GM12874 (cell line): Measurements from ENCODE around the gene S100A6.

Experiments
- TF ChIP-seq, protein P1 (sequence below): IDR thresholded peaks from 2 replicates; pipeline ENCODE4 v1.5.1; 2011; ENCODE audit warnings: low read depth, mild to moderate bottlenecking, control low read depth, low read length, moderate library complexity; ENCODE audit not compliant: insufficient read depth

Gene S100A6

DNA sequence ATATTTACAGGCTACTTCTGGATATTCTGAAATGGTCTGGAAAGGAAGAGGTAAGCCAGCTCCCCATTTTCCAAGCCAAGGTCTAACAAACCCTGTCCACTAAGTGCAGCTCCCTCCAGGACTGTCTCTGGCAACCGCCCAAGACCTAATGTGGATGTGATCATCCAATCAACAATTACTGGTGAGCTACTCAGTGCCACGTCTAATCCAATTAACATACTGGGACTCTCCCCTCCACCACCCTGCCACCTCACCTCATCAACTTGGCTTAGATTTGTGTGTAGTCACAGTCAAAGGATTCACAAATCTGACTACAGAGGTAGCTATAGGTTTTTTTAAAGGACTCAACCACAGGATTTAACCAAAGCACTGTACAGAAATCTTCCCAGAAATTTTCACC, 49.9 kb downstream of the S100A6 start:
- TF ChIP-seq, protein P1, sequence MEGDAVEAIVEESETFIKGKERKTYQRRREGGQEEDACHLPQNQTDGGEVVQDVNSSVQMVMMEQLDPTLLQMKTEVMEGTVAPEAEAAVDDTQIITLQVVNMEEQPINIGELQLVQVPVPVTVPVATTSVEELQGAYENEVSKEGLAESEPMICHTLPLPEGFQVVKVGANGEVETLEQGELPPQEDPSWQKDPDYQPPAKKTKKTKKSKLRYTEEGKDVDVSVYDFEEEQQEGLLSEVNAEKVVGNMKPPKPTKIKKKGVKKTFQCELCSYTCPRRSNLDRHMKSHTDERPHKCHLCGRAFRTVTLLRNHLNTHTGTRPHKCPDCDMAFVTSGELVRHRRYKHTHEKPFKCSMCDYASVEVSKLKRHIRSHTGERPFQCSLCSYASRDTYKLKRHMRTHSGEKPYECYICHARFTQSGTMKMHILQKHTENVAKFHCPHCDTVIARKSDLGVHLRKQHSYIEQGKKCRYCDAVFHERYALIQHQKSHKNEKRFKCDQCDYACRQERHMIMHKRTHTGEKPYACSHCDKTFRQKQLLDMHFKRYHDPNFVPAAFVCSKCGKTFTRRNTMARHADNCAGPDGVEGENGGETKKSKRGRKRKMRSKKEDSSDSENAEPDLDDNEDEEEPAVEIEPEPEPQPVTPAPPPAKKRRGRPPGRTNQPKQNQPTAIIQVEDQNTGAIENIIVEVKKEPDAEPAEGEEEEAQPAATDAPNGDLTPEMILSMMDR = no peak
